ENCODE measurements around the gene TCF3.
A peak's percentile ranks its signal among the peaks of the same experiment; 100 is the strongest.

TCF3 gene

DNA sequence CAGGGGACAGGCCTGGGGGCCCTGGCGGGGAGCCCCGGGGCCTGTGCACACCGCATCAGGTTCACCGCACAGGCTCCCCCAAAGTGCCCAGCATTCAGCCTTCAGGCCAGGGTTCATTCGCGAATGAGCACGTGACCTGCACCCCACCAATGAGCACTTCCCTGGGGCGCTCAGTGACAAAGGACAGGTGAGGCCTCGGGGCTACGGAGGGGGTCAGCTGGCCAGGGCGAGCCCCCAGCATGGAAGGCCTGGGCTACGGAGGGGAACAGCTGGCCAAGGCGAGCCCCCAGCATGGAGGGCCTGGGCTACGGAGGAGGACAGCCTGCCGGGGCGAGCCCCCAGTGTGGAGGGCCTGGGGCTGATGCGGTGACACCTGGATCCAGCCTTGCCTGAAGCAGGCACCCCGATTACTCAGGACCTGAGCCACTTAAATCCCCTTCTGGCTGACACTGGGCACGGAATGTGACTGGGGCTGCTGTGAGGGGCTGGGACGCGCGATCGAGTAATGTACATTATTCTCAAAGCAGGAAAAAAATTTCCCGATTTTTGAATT, 23.1 kb downstream of the TCF3 start:
- DNase-seq, result no peak

- no peak for DNase-seq
Observed at GRCh38 chr19:1627194-1627593, 25.2 kb downstream of the TCF3 start.

DNA sequence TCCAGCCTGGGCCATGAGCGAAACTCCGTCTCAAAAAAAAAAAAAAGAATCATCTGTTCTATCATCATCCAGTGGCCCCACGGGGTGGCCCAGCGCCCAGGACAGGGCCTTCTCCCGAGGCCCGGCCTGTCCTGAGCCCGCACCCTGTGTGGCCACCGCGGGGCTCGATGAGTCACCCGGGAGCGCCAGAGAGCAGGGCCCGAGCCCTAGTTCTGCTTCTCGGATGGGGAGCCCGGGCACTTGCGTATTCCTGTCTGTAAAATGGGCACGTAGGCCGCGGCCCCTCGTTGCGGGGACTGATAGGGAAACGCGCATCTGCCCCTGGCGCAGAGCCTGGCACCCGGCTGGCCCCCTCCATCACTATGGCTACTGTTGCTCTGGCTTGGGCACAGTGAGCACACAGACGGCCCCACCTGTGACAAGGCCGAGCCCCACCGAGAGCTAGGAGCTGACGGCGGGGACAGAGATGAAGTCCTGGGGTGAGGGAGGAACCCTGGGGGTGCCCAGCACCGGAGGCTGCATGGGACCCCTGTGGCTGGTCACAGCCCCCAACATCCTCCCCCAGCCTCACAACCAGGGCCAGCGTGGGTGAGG, 25.9 kb downstream of the TCF3 start:
- DNase-seq, result no peak

DNA sequence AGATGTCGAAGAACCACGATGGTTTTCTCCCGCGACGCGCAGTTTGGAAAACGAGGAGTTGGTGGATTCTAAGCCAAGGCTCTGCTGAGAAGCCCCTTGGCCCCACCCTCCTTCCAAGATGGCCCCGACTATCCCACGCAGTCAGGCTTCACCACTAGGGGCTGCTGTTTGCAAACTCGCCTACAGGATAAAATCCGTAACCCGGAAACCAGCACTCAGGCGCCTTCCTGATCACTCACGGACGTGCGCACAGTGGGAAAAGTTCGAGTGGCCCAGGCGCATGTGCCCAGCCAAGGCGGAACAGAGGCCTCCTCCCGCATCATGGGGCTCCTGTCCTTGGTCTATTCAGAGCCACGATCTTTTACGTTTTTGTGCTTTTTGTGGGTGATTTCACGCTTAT, 28.0 kb downstream of the TCF3 start:
- peak; percentile 57 for DNase-seq

- DNase-seq, result no peak
Observed at GRCh38 chr19:1622541-1622940, 29.9 kb downstream of the TCF3 start.

GRCh38 chr19:1622007-1622406, 30.4 kb downstream of the TCF3 start:
- no peak for DNase-seq

GRCh38 chr19:1621574-1621973, 30.8 kb downstream of the TCF3 start:
- DNase-seq, result no peak

GRCh38 chr19:1621021-1621420, 31.4 kb downstream of the TCF3 start:
- no peak for DNase-seq

DNA sequence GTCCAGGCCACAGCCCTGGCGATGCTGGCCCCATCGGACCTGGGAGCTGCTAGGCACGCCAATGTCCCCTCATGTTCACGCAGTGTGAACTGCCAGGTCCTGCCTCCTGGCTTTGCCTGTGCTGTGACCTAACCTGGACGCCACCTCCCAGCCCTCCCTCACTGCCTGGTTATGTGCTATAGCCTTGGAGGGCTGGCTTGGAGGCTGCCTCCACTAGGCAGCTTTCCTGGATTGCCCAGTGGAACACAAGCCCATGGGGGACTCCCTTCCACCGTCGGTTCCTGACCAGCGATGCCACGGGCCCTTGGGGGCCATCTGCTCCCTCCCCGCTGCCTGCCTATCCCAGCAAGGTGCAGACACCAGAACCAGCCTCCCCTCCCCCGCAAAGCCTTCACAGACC, 31.9 kb downstream of the TCF3 start:
- DNase-seq, result no peak

- DNase-seq, result no peak
Observed at GRCh38 chr19:1619703-1620102, 32.7 kb downstream of the TCF3 start.

DNA sequence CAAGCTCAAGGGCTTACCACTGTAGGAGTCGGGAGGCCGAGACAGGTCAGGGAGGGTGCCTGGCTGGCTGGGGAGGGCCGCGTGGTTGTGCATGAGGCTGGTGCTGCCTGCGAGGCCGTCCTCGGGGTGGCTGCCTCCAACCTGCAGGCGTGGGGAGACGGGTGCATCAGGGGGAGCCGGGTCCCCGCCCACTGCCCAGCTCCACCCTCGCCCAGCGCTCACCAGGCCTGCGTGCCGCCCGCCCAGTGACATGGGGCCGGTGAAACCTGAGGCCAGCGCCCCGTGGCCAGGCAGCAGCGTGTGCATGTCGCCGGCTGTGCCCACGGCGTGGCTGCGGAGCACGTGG, 33.3 kb downstream of the TCF3 start:
- DNase-seq, result no peak

GRCh38 chr19:1618157-1619093, 34.0 kb downstream of the TCF3 start:
- peak; percentile 30 for DNase-seq

DNA sequence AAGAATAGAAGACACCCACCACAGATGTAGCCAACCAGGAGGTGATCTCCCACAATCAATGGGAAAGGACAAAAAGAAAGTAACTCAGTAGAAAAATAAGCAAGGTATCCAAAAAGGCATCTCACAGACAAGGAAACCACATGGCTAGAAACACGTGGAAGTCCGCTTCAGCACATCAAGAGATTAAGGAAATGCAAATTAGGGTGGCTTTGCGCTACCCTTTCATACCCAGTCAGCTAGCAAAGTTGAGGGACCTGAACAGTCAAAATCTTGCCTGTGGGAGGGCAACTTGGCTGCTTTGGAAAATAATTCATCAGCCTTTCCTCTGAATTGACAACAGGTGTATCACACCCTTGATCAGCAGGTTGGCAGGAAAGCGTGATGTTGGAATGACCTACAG, 35.5 kb downstream of the TCF3 start:
- DNase-seq, result no peak

- DNase-seq, result no peak
Observed at GRCh38 chr19:1616396-1616795, 36.0 kb downstream of the TCF3 start.

DNA sequence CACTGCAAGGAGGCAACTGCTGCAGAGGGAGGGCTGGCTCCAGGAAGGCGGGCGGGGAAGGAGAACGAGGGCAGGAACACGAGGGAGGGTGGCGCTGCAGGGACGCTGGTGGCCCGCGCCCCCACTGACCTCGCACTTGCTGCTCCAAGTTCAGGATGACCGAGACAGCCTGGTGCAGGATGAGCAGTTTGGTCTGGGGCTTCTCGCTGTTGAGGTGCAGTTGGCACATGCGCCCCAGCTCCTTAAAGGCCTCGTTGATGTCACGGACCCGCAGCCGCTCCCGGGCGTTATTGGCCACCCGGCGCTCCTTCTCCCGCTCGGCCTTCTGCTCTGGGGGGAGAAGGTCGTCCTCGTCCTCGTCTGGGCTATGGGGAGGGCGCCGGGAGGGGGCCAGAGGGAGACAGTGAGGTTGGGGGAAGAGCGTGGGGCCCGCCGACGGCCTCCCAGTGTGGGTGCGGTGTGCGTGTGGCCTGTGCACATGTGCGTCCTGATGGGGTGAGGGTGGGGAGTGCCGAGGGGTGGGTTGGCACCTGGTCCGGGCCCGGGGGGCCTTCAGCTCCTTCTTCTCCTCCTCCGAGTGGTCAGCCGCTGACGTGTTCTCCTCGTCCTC, 37.2 kb downstream of the TCF3 start:
- no peak for DNase-seq

GRCh38 chr19:1613808-1614570, 38.4 kb downstream of the TCF3 start:
- DNase-seq, result no peak

DNA sequence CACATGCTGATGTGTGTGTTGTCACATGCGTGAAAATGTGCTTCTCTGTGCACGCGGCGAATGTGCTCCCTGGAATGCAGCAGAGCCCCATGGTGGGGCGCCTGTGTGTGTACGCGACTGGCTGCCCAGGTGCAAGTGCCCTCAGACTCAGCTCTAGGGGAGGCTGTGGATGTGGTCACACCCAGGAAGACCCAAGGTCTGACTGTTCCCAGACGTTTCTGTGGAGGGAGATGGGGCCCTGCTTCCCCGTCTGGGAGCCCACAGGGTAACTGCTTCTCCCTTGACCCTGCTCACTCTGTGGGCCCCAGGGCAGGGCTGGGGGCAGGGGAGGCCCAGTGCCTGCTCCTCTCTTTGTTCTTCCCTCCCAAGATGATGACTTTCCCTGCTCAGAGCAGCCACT, 39.3 kb downstream of the TCF3 start:
- no peak for DNase-seq

DNA sequence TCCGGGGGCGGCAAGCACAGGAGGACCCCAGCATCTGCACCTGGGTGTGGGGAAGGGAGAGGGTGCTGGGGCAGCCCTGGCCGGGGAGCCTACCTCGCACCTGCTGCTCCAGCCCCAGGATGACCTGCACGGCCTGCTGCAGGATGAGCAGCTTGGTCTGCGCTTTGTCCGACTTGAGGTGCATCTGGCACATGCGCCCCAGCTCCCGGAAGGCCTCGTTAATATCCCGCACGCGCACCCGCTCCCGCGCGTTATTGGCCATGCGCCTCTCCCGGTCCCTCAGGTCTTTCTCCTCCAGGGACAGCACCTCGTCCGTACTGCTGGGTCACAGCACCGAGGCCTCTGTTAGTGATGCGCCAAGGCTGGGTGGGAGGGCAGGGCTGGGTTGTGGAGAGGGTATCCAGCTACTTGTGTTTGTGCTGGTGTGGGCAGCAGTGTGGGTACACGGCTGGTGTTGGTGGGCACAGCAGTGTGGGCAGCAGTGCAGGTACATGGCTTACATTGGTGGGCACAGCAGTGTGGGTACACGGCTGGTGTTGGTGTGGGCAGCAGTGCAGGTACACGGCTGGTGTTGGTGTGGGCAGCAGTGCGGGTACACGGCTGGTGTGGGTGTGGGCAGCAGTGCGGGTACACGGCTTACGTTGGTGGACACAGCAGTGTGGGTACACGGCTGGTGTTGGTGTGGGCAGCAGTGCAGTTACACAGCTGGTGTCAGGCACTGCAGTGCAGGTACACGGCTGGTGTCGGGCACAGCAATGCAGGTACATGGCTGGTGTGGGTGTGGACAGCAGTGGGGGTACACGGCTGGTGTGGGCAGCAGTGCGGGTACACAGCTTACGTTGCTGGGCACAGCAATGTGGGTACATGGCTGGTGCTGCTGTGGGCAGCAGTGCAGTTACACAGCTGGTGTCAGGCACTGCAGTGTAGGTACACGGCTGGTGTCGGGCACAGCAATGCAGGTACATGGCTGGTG, 40.0 kb downstream of the TCF3 start:
- no peak for DNase-seq

GRCh38 chr19:1611353-1611752, 41.1 kb downstream of the TCF3 start:
- DNase-seq, result no peak

DNA sequence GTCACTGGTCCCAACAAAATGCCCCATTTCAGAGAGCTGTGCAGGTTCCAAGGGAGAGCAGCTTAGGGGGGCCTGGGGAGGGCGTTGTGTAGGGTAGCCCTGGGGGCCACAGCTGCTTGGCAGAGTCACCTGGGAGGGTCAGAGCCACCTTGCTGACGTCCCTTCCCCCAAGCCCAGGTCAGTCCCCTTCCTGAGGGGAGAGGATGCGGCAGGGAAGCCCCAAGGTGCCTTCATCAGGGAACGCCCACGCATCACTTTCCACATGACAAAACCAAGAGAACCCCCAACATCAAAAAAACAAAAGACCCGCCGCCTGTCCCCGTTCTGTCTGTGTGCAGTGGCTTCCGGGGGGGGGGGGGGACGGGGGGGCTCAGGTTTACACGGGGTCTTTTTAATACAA, 41.8 kb downstream of the TCF3 start:
- DNase-seq, result no peak

GRCh38 chr19:1609680-1610474, 42.5 kb downstream of the TCF3 start:
- no peak for DNase-seq
